ENCODE results near the gene RNF186. TPM values are rescaled to one million over a fixed set of nuclear protein-coding genes. Genes with fewer than 3 reads are reported as not detected.

The RNF186 gene
- total RNA-seq, 1 experiment from 2014 or later, result 0.69 TPM

DNA sequence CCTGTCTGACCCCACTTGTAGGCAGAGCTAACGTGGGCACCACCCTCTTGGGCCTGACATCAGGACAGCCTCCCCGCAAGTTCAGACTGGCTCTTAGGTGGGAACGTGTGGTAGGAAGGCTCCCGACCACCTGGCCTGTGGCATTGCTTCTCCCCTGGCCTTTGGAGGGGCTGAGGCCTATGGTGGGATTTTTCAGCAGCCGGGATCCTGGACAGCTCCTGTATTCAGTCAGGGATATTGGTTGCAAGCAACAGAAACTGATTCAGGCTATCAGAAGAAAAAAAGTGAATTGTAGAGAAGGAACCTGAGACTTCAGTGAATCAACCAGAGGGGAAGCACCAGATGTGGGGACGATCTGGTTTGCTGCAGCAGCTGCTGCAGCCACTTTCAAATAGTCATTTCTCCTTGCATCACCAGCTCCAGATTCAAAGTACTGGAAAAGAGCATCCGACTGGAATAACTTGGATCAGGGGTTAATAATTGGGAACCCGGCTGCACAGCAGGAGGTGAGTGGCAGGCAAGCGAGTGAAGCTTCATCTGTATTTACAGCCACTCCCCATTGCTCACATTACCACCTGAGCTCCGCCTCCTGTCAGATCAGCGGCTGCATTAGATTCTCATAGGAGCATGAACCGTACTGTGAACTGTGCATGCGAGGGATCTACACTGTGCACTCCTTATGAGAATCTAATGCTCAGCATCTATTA, 5.9 kb downstream of the RNF186 start:
- no peak overlapping the region for H3K4me3 ChIP-seq (ENCODE audit: low read length)
- CTCF ChIA-PET, result no interaction called here
- H3K4me2 ChIP-seq (ENCODE audit: low read length), result no peak overlapping the region
- no peaks in the 10 kb centered on the region for H3K36me3 ChIP-seq (ENCODE audit: low read depth, low read length)
- POLR2A ChIA-PET (ENCODE audit: unreplicated experiment), result no interaction called here
- no peak for DNase-seq
- TF ChIP-seq CTCF (conservative IDR thresholded peaks at IDR 0.05; ENCODE audit: low read depth, low read length) (no peak), EZH2phosphoT487 (IDR thresholded peaks at IDR 0.05; ENCODE audit: borderline replicate concordance, low read length) (no peak), EZH2 (IDR thresholded peaks at IDR 0.05; ENCODE audit: low read length, unreplicated experiment) (no peak)
- ATAC-seq, result no peak
- intact Hi-C loops (cut with micrococcal nuclease), result no loop called here
- H3K9me2 ChIP-seq (replicated peaks; ENCODE audit: low read length), result no peaks in the 10 kb centered on the region
- H3K27me3 ChIP-seq (ENCODE audit: low read length), result no peaks in the 10 kb centered on the region
- H3K9me3 ChIP-seq (ENCODE audit: low read length), result no peaks in the 10 kb centered on the region
- no peaks in the 10 kb centered on the region for H3K79me2 ChIP-seq (ENCODE audit: low read length)
- H4K20me1 ChIP-seq (ENCODE audit: low read length), result no peaks in the 10 kb centered on the region
- H3F3A ChIP-seq (ENCODE audit: low read length, unreplicated experiment), result no peaks in the 10 kb centered on the region
- H2AFZ ChIP-seq (ENCODE audit: low read length), result no peak overlapping the region
- no peak overlapping the region for H3K27ac ChIP-seq (ENCODE audit: low read length)
- BruUV-seq (replicated peaks), result no TSS peak
- no peaks in the 10 kb centered on the region for H3K4me1 ChIP-seq (ENCODE audit: insufficient read depth, low read length)
- no peak overlapping the region for H3K9ac ChIP-seq (ENCODE audit: low read length)

- DNase-seq, result no peak
- no peaks in the 10 kb centered on the region for H3K4me1 ChIP-seq (ENCODE audit: insufficient read depth, low read length)
- no peaks in the 10 kb centered on the region for H3K79me2 ChIP-seq (ENCODE audit: low read length)
- H2AFZ ChIP-seq (ENCODE audit: low read length), result no peak overlapping the region
- H3F3A ChIP-seq (ENCODE audit: low read length, unreplicated experiment), result no peaks in the 10 kb centered on the region
- intact Hi-C loops (cut with micrococcal nuclease), result no loop called here
- H3K9ac ChIP-seq (ENCODE audit: low read length), result no peak overlapping the region
- no peaks in the 10 kb centered on the region for H3K27me3 ChIP-seq (ENCODE audit: low read length)
- H4K20me1 ChIP-seq (ENCODE audit: low read length), result no peaks in the 10 kb centered on the region
- CTCF ChIA-PET, result no interaction called here
- H3K9me2 ChIP-seq (replicated peaks; ENCODE audit: low read length), result no peaks in the 10 kb centered on the region
- H3K27ac ChIP-seq (ENCODE audit: low read length), result no peak overlapping the region
- no peak overlapping the region for H3K4me2 ChIP-seq (ENCODE audit: low read length)
- no peaks in the 10 kb centered on the region for H3K9me3 ChIP-seq (ENCODE audit: low read length)
- ATAC-seq, result no peak
- POLR2A ChIA-PET (ENCODE audit: unreplicated experiment), result no interaction called here
- TF ChIP-seq EZH2phosphoT487 (IDR thresholded peaks at IDR 0.05; ENCODE audit: borderline replicate concordance, low read length) (no peak), EZH2 (IDR thresholded peaks at IDR 0.05; ENCODE audit: low read length, unreplicated experiment) (no peak), CTCF (conservative IDR thresholded peaks at IDR 0.05; ENCODE audit: low read depth, low read length) (no peak)
- H3K36me3 ChIP-seq (ENCODE audit: low read depth, low read length), result no peaks in the 10 kb centered on the region
- no peak overlapping the region for H3K4me3 ChIP-seq (ENCODE audit: low read length)
- no TSS peak for BruUV-seq (replicated peaks)
Measured at GRCh38 chr1:19808351-19808750, 6.7 kb downstream of the RNF186 start.

- H3K27ac ChIP-seq (ENCODE audit: low read length), result no peak overlapping the region
- H3K27me3 ChIP-seq (ENCODE audit: low read length), result no peaks in the 10 kb centered on the region
- H3K9me3 ChIP-seq (ENCODE audit: low read length), result no peaks in the 10 kb centered on the region
- no peak for TF ChIP-seq EZH2phosphoT487 (IDR thresholded peaks at IDR 0.05; ENCODE audit: borderline replicate concordance, low read length)
- TF ChIP-seq CTCF (conservative IDR thresholded peaks at IDR 0.05; ENCODE audit: low read depth, low read length), result no peak
- TF ChIP-seq EZH2 (IDR thresholded peaks at IDR 0.05; ENCODE audit: low read length, unreplicated experiment), result no peak
- no peaks in the 10 kb centered on the region for H3K9me2 ChIP-seq (replicated peaks; ENCODE audit: low read length)
- no peak overlapping the region for H2AFZ ChIP-seq (ENCODE audit: low read length)
- intact Hi-C loops (cut with micrococcal nuclease), result loop anchor here (5.0 kb wide), 1 partner anchor 42 kb away; no protein-coding TSS in a partner anchor
- DNase-seq, result no peak
- H3K4me1 ChIP-seq (ENCODE audit: insufficient read depth, low read length), result peaks cover 9% of the 10 kb centered on the region; the same call in 1 of the 2 replicates
- no peaks in the 10 kb centered on the region for H3F3A ChIP-seq (ENCODE audit: low read length, unreplicated experiment)
- no peaks in the 10 kb centered on the region for H4K20me1 ChIP-seq (ENCODE audit: low read length)
- no peak for ATAC-seq
- ChIA-PET POLR2A (ENCODE audit: unreplicated experiment) (no interaction called here), CTCF (no interaction called here)
- no peaks in the 10 kb centered on the region for H3K79me2 ChIP-seq (ENCODE audit: low read length)
- no peak overlapping the region for H3K4me2 ChIP-seq (ENCODE audit: low read length)
- H3K9ac ChIP-seq (ENCODE audit: low read length), result no peak overlapping the region
- no peaks in the 10 kb centered on the region for H3K36me3 ChIP-seq (ENCODE audit: low read depth, low read length)
- no TSS peak for BruUV-seq (replicated peaks)
- no peak overlapping the region for H3K4me3 ChIP-seq (ENCODE audit: low read length)
Measured at GRCh38 chr1:19804831-19805251, 10.2 kb downstream of the RNF186 start.

Data from PC-3 (cell line).